LHCN-M2 (cell line): ENCODE data around the gene MYH14. TPM values are rescaled to one million over a fixed set of nuclear protein-coding genes. Genes with fewer than 3 reads are reported as not detected.

Experiments used
- DNase-seq: peaks from one replicate; pipeline ENCODE4 v3.0.0-alpha.2; 2012; ENCODE audit warnings: low read depth
- total RNA-seq: library from RNA; depleted of rRNA; stranded (reverse); fragments of >200 nt; gene quantifications from 2 replicates; pipeline ENCODE4 v1.2.3, GENCODE V29; 2014; rRNA removed

Gene MYH14
- total RNA-seq, 1 experiment from 2014 or later = not detected

- DNase-seq = no peak
These were observed 156.0 kb downstream of the MYH14 start for GRCh38 chr19:50359328-50359818.

Other genes with a start within 250 kb of the MYH14 start
- not detected in 2 replicates for gene SIGLEC11, start 242.4 kb upstream of the MYH14 start, total RNA-seq
- gene VRK3, start 178.2 kb upstream of the MYH14 start, total RNA-seq = 12.9 and 20.5 TPM in 2 replicates
- 11.2 and 12.0 TPM in 2 replicates for gene ZNF473, start 177.6 kb upstream of the MYH14 start, total RNA-seq
- not detected in 2 replicates for gene IZUMO2, start 40.3 kb upstream of the MYH14 start, total RNA-seq
- not detected in 2 replicates for gene KCNC3, start 125.8 kb downstream of the MYH14 start, total RNA-seq
- 0.40 TPM in 1 of 2 replicates, not detected in the other for gene NAPSA, start 162.0 kb downstream of the MYH14 start, total RNA-seq
- gene NR1H2, start 172.8 kb downstream of the MYH14 start, total RNA-seq = 89.3 and 99.2 TPM in 2 replicates
- 56.0 and 69.5 TPM in 2 replicates for gene POLD1, start 180.7 kb downstream of the MYH14 start, total RNA-seq
- gene SPIB, start 215.3 kb downstream of the MYH14 start, total RNA-seq = not detected in 2 replicates
- gene MYBPC2, start 229.3 kb downstream of the MYH14 start, total RNA-seq = 0.11 TPM in 1 of 2 replicates, not detected in the other